C4-2B (cell line): ENCODE data around the gene APBB1IP.

Experiments
- CTCF ChIP-seq: fragments of 450-650 bp; conservative IDR thresholded peaks from 2 replicates; pipeline ENCODE4 v1.5.1; 2017; ENCODE audit warnings: mild to moderate bottlenecking
- ZFX ChIP-seq: fragments of 450-650 bp; IDR thresholded peaks from 2 replicates; pipeline ENCODE4 v1.6.1; 2017

DNA sequence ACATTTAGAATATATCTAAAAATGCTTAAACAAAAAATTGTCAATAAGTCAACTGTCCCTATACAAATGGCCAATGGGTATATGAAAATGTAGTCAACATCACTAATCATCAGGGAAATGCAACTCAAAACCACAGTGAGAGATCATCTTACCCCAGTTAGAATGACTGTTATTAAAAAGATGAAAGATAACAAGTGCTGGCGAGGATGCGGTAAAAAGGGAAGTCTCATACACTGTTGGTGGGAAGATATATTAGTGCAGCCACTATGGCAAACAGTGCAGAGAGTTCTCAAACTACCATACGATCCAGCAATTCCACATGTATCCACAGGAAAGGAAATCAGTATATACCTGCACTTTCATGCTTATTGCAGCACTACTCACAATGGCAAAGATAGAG, 48.6 kb upstream of the APBB1IP start:
- TF ChIP-seq CTCF: no peak
- TF ChIP-seq ZFX: no peak
